ENCODE results near the gene LAMA2. TPM values are rescaled to one million over a fixed set of nuclear protein-coding genes. Genes with fewer than 3 reads are reported as not detected.
A peak's percentile ranks its signal among the peaks of the same experiment; 100 is the strongest.

LAMA2 gene
- total RNA-seq, 1 experiment from 2014 or later = 0.28 TPM

DNA sequence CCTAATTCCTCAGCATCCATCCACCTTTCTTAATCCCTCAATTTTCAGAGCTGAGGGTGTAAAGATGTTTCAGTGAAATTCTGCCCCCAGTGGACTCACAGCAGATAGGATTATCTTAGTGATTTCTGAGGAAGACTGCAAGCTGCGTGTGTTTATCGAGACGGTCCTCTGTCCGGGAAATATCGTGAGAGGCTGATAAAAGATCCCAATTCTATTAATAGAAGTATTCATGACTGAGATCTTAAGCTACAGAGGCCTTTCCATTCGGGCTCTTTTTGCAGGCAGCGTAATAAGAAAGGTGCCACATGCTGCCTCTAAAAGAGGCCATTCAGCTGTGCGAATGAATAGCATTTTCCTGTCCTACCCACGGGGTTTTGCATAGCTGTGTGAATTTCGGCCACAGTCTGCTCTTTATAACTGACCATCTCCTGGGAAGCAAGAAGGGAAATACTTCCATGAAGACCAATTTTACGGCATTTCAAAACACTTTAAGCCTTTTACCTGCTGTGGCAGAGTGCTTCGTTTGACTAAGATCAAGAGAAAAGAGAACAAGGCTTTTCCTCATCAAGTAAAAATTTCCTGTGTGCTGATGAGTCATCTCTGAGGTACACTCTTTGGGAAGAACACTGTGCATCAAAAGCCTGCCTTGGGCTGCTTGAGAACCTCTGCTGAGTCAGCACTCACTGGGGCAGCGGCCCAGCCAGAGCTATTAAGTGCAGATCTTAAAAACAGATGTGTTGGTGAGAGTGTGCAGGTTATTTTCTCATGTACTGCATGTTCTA, 618.2 kb downstream of the LAMA2 start:
- ChIA-PET CTCF (interaction anchor here (1.0 to 2.0 kb wide), 2 partner anchors 65 to 74 kb away, joined by 4 to 6 read pairs; no protein-coding TSS in a partner anchor), POLR2A (no interaction called here)
- no peaks in the 10 kb centered on the region for H3K9me3 ChIP-seq (ENCODE audit: control insufficient read depth, insufficient read depth, low read depth, low read length)
- peak overlapping the region in 1 of 2 experiments; percentile 34; a peak in 2 of 4 replicates for H3K4me3 ChIP-seq (ENCODE audit: low read depth in 2 of 2, low read length in 2 of 2)
- H3K27me3 ChIP-seq (ENCODE audit: control insufficient read depth, insufficient read depth, low read length) = no peaks in the 10 kb centered on the region
- DNase-seq (ENCODE audit: low read depth, low spot score) (peak; percentile 8), ATAC-seq (peak; percentile 77)
- H3K4me1 ChIP-seq (ENCODE audit: control insufficient read depth, insufficient read depth, low read length) = peaks cover 3% of the 10 kb centered on the region; the same call in 1 of the 2 replicates
- H3K27ac ChIP-seq (ENCODE audit: low read length) = no peak overlapping the region
- intact Hi-C loops (cut with micrococcal nuclease; ENCODE audit: unreplicated experiment) (loop anchor here (5.0 kb wide), 1 partner anchor 231 kb away; no protein-coding TSS in a partner anchor), in situ Hi-C loops (cut with HindIII; ENCODE audit: low pct_unique_long_range_greater_than_20kb, low sequenced_read_pairs) (no loop called here)
- no peak for TF ChIP-seq TCF7L2 (IDR thresholded peaks at IDR 0.05; ENCODE audit: low read depth, low read length)
- TF ChIP-seq POLR2AphosphoS5 (IDR thresholded peaks at IDR 0.05; ENCODE audit: low read depth, low read length) = no peak
- TF ChIP-seq, protein P1, sequence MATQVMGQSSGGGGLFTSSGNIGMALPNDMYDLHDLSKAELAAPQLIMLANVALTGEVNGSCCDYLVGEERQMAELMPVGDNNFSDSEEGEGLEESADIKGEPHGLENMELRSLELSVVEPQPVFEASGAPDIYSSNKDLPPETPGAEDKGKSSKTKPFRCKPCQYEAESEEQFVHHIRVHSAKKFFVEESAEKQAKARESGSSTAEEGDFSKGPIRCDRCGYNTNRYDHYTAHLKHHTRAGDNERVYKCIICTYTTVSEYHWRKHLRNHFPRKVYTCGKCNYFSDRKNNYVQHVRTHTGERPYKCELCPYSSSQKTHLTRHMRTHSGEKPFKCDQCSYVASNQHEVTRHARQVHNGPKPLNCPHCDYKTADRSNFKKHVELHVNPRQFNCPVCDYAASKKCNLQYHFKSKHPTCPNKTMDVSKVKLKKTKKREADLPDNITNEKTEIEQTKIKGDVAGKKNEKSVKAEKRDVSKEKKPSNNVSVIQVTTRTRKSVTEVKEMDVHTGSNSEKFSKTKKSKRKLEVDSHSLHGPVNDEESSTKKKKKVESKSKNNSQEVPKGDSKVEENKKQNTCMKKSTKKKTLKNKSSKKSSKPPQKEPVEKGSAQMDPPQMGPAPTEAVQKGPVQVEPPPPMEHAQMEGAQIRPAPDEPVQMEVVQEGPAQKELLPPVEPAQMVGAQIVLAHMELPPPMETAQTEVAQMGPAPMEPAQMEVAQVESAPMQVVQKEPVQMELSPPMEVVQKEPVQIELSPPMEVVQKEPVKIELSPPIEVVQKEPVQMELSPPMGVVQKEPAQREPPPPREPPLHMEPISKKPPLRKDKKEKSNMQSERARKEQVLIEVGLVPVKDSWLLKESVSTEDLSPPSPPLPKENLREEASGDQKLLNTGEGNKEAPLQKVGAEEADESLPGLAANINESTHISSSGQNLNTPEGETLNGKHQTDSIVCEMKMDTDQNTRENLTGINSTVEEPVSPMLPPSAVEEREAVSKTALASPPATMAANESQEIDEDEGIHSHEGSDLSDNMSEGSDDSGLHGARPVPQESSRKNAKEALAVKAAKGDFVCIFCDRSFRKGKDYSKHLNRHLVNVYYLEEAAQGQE (IDR thresholded peaks at IDR 0.05; ENCODE audit: insufficient read depth in 1 of 2, low read depth in 2 of 2, low read length in 1 of 2) = no peak
- TF ChIP-seq, protein P2, sequence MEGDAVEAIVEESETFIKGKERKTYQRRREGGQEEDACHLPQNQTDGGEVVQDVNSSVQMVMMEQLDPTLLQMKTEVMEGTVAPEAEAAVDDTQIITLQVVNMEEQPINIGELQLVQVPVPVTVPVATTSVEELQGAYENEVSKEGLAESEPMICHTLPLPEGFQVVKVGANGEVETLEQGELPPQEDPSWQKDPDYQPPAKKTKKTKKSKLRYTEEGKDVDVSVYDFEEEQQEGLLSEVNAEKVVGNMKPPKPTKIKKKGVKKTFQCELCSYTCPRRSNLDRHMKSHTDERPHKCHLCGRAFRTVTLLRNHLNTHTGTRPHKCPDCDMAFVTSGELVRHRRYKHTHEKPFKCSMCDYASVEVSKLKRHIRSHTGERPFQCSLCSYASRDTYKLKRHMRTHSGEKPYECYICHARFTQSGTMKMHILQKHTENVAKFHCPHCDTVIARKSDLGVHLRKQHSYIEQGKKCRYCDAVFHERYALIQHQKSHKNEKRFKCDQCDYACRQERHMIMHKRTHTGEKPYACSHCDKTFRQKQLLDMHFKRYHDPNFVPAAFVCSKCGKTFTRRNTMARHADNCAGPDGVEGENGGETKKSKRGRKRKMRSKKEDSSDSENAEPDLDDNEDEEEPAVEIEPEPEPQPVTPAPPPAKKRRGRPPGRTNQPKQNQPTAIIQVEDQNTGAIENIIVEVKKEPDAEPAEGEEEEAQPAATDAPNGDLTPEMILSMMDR (IDR thresholded peaks at IDR 0.05) = peak; percentile 72
- TF ChIP-seq SIN3A (IDR thresholded peaks at IDR 0.05; ENCODE audit: borderline replicate concordance, insufficient read depth, low read depth, low read length) = no peak
- H3K36me3 ChIP-seq (ENCODE audit: control insufficient read depth, insufficient read depth, low read length) = no peaks in the 10 kb centered on the region
- BruUV-seq (replicated peaks) = no TSS peak

DNA sequence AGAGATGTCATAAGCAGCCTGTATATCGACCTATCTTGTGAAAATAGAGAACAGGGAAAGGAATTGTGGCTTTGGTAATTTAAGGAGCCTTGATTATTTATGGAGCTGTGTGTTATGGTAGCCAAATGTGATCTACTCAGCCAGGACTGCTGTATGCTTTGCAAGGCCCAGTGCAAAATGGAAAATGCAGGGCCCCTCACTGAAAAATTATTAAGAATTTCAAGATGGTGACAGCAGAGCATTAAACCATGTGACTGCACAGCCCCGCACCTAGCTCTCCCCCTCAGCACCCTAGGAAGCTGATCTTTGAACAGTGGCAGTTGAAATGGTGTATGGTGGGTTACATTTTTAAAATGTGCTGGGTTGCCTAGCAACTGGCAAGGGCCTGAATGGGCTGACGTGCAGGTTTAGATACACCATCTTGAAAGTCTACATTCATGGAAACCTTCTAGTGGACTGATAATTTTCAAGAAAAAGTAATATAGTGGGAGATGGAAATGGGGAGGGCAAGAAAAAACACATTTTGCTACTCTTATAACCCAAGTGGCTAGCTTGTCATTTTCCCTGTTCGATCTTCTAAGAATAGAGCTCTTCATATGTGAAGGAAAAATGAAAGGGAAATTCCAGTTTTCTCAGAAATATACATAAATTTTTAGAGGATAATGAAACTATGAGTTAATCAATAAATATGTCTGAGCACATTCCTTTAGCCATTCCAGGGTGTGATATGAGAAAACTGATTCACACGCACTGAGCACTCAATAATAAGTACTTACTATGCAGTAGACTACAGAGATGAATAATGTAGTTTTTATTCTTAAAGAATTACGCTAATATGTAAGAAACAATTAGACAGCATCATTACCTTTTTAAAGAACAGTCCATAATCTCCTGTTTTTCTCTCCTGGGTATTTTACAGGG, 619.1 kb downstream of the LAMA2 start:
- no peaks in the 10 kb centered on the region for H3K9me3 ChIP-seq (ENCODE audit: control insufficient read depth, insufficient read depth, low read depth, low read length)
- no peak for DNase-seq (ENCODE audit: low read depth, low spot score)
- intact Hi-C loops (cut with micrococcal nuclease; ENCODE audit: unreplicated experiment) = loop anchor here (5.0 kb wide), 1 partner anchor 230 kb away; no protein-coding TSS in a partner anchor
- ChIA-PET CTCF (no interaction called here), POLR2A (no interaction called here)
- no peak overlapping the region for H3K4me3 ChIP-seq (ENCODE audit: low read depth in 2 of 2, low read length in 2 of 2)
- no peak for ATAC-seq
- peaks cover 3% of the 10 kb centered on the region; the same call in 1 of the 2 replicates for H3K4me1 ChIP-seq (ENCODE audit: control insufficient read depth, insufficient read depth, low read length)
- H3K27me3 ChIP-seq (ENCODE audit: control insufficient read depth, insufficient read depth, low read length) = no peaks in the 10 kb centered on the region
- no peaks in the 10 kb centered on the region for H3K36me3 ChIP-seq (ENCODE audit: control insufficient read depth, insufficient read depth, low read length)
- H3K27ac ChIP-seq (ENCODE audit: low read length) = no peak overlapping the region
- in situ Hi-C loops (cut with HindIII; ENCODE audit: low pct_unique_long_range_greater_than_20kb, low sequenced_read_pairs) = no loop called here
- BruUV-seq (replicated peaks) = no TSS peak
- TF ChIP-seq, protein P2 (IDR thresholded peaks at IDR 0.05) = no peak
- TF ChIP-seq SIN3A (IDR thresholded peaks at IDR 0.05; ENCODE audit: borderline replicate concordance, insufficient read depth, low read depth, low read length) = no peak
- no peak for TF ChIP-seq TCF7L2 (IDR thresholded peaks at IDR 0.05; ENCODE audit: low read depth, low read length)
- TF ChIP-seq, protein P1 (IDR thresholded peaks at IDR 0.05; ENCODE audit: insufficient read depth in 1 of 2, low read depth in 2 of 2, low read length in 1 of 2) = no peak
- TF ChIP-seq POLR2AphosphoS5 (IDR thresholded peaks at IDR 0.05; ENCODE audit: low read depth, low read length) = no peak
